HepG2 (cell line): ENCODE data around the gene ARHGAP9. TPM values are rescaled to one million over a fixed set of nuclear protein-coding genes. Genes with fewer than 3 reads are reported as not detected.
A peak's percentile ranks its signal among the peaks of the same experiment; 100 is the strongest.

Source experiments
- MEF2D ChIP-seq: sonication (generic); formaldehyde crosslinking; IDR thresholded peaks from 2 replicates; pipeline ENCODE4 v1.5.1; 2020; ENCODE audit warnings: mild to moderate bottlenecking, missing genetic modification reagents
- MLLT10 ChIP-seq: sonication (generic); formaldehyde crosslinking; IDR thresholded peaks from 2 replicates; pipeline ENCODE4 v1.4.0; 2020; ENCODE audit warnings: missing genetic modification reagents
- PAWR ChIP-seq: sonication (generic); formaldehyde crosslinking; IDR thresholded peaks from 2 replicates; pipeline ENCODE4 v1.4.0; 2020; ENCODE audit warnings: missing genetic modification reagents, mild to moderate bottlenecking, borderline replicate concordance
- PLRG1 ChIP-seq: fragments of 450-650 bp; conservative IDR thresholded peaks from 2 replicates; pipeline ENCODE4 v1.6.1; 2016
- SMAD1 ChIP-seq: sonication (generic); formaldehyde crosslinking; IDR thresholded peaks from 2 replicates; pipeline ENCODE4 v1.4.0; 2020; ENCODE audit warnings: missing genetic modification reagents, low read depth, mild to moderate bottlenecking, borderline replicate concordance
- SRSF9 ChIP-seq: fragments of 200-400 bp; formaldehyde crosslinking; IDR thresholded peaks from 2 replicates; pipeline ENCODE4 v1.6.1; 2018; ENCODE audit warnings: borderline replicate concordance, mild to moderate bottlenecking, low read depth, low read length; ENCODE audit not compliant: insufficient read depth, poor library complexity, severe bottlenecking
- WIZ ChIP-seq: sonication (generic); formaldehyde crosslinking; IDR thresholded peaks from 2 replicates; pipeline ENCODE4 v1.5.1; 2020; ENCODE audit warnings: mild to moderate bottlenecking, missing genetic modification reagents
- ZNF143 ChIP-seq: sonication (generic); formaldehyde crosslinking; IDR thresholded peaks from 2 replicates; pipeline ENCODE4 v1.4.0; 2020; ENCODE audit warnings: missing genetic modification reagents
- ZNF17 ChIP-seq: sonication (generic); formaldehyde crosslinking; IDR thresholded peaks from 2 replicates; pipeline ENCODE4 v1.5.0; 2020; ENCODE audit warnings: mild to moderate bottlenecking, missing genetic modification reagents
- ZNF629 ChIP-seq: sonication (generic); formaldehyde crosslinking; conservative IDR thresholded peaks from 2 replicates; pipeline ENCODE4 v1.5.0; 2020; ENCODE audit warnings: missing genetic modification reagents
- ZNF839 ChIP-seq: sonication (generic); formaldehyde crosslinking; IDR thresholded peaks from 2 replicates; pipeline ENCODE4 v1.4.0; 2020; ENCODE audit warnings: missing genetic modification reagents, mild to moderate bottlenecking, borderline replicate concordance
- polyA plus RNA-seq, 8 experiments: library from polyadenylated mRNA; depleted of rRNA in 3 of 8; stranded (reverse) in 7 of 8; unstranded in 1 of 8; fragments of >200 nt; fragmentation: Illumina TruSeq in 4 of 8; extraction: Trizol in 4 of 8; gene quantifications; 2 replicates each; pipeline versions ENCODE4 v1.2.1 to v1.2.3, GENCODE V29; 2011 to 2016; ENCODE audit warnings: low read depth in 4 of 8, missing spikeins in 1 of 8, mixed read lengths in 1 of 8; ENCODE audit not compliant: insufficient read depth in 1 of 8
- total RNA-seq, 5 experiments: library from RNA; depleted of rRNA; stranded (reverse); fragments of >200 nt; fragmentation: Illumina TruSeq; extraction: Trizol; gene quantifications; 2 replicates each; pipeline ENCODE4 v1.2.3, GENCODE V29; 2016; ENCODE audit warnings: low read depth in 1 of 5
- TF ChIP-seq, protein P1 (sequence below): sonication (generic); formaldehyde crosslinking; IDR thresholded peaks from 2 replicates; pipeline ENCODE4 v1.4.0; 2020; ENCODE audit warnings: missing genetic modification reagents
- TF ChIP-seq, protein P2 (sequence below): sonication (generic); formaldehyde crosslinking; IDR thresholded peaks from 2 replicates; pipeline ENCODE4 v1.4.0; 2020; ENCODE audit warnings: missing genetic modification reagents
- TF ChIP-seq, protein P3 (sequence below): IDR thresholded peaks from 2 replicates; pipeline ENCODE4 v1.6.1; 2016; ENCODE audit warnings: mild to moderate bottlenecking, missing biosample characterization, missing genetic modification reagents
- TF ChIP-seq, protein P4 (sequence below): sonication (generic); formaldehyde crosslinking; conservative IDR thresholded peaks from 2 replicates; pipeline ENCODE4 v1.8.0; 2022; ENCODE audit warnings: low read depth, missing genetic modification reagents
- TF ChIP-seq, protein P5 (sequence below): sonication (generic); formaldehyde crosslinking; IDR thresholded peaks from 2 replicates; pipeline ENCODE4 v1.5.0; 2020; ENCODE audit warnings: mild to moderate bottlenecking, missing genetic modification reagents

Gene ARHGAP9
- total and polyA plus RNA-seq, 2 of the 13 experiments (the other 11 are each of a cell fraction or from before 2014, with no cell fraction given): 0.18 to 1.2 TPM

DNA sequence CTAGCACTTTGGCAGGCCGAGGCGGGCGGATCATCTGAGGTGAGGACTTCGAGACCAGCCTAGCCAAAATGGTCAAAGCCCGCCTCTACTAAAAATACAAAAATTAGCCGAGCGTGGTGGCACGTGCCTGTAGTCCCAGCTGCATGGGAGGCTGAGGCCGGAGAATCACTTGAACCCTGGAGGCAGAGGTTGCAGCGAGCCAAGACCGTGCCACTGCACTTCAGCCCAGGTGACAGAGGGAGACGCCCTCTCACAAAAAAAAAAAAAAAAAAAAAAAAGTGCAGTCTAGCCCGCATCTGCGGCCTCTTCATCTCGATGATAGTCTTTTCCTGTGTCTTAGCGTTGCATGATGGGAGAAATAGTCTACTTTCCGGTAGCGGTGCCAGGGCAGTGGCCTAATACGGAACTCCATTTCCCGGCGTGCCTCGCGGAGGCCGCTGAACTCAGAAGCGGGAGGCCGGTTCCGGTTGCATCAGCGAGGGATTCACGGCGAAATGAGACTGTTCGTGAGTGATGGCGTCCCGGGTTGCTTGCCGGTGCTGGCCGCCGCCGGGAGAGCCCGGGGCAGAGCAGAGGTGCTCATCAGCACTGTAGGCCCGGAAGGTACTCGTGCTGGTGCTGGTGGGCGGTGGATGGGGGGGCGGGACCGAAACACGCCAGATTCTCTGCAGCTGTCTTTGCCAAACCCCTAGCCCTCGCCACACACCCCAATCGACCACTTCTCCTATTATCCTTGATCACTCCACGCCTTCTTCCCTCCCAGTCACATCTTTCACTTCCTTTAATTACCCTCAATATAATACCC, 8.1 kb upstream of the ARHGAP9 start, which contains the start of gene MARS1 (continued):
- TF ChIP-seq WIZ (CRISPR knock-in tag) (0 out of 2 replicates have a peak, but pooled peaks have one; percentile 40), MLLT10 (no peak), ZNF629 (CRISPR knock-in tag) (no peak), SRSF9 (no peak), ZNF839 (CRISPR knock-in tag) (no peak), PAWR (CRISPR knock-in tag) (no peak), ZNF143 (CRISPR knock-in tag) (peak; percentile 96), SMAD1 (0 out of 2 replicates have a peak, but pooled peaks have one; percentile 36), ZNF17 (CRISPR knock-in tag) (no peak), MEF2D (CRISPR knock-in tag) (peak; percentile 54), PLRG1 (no peak)
- TF ChIP-seq, protein P1, sequence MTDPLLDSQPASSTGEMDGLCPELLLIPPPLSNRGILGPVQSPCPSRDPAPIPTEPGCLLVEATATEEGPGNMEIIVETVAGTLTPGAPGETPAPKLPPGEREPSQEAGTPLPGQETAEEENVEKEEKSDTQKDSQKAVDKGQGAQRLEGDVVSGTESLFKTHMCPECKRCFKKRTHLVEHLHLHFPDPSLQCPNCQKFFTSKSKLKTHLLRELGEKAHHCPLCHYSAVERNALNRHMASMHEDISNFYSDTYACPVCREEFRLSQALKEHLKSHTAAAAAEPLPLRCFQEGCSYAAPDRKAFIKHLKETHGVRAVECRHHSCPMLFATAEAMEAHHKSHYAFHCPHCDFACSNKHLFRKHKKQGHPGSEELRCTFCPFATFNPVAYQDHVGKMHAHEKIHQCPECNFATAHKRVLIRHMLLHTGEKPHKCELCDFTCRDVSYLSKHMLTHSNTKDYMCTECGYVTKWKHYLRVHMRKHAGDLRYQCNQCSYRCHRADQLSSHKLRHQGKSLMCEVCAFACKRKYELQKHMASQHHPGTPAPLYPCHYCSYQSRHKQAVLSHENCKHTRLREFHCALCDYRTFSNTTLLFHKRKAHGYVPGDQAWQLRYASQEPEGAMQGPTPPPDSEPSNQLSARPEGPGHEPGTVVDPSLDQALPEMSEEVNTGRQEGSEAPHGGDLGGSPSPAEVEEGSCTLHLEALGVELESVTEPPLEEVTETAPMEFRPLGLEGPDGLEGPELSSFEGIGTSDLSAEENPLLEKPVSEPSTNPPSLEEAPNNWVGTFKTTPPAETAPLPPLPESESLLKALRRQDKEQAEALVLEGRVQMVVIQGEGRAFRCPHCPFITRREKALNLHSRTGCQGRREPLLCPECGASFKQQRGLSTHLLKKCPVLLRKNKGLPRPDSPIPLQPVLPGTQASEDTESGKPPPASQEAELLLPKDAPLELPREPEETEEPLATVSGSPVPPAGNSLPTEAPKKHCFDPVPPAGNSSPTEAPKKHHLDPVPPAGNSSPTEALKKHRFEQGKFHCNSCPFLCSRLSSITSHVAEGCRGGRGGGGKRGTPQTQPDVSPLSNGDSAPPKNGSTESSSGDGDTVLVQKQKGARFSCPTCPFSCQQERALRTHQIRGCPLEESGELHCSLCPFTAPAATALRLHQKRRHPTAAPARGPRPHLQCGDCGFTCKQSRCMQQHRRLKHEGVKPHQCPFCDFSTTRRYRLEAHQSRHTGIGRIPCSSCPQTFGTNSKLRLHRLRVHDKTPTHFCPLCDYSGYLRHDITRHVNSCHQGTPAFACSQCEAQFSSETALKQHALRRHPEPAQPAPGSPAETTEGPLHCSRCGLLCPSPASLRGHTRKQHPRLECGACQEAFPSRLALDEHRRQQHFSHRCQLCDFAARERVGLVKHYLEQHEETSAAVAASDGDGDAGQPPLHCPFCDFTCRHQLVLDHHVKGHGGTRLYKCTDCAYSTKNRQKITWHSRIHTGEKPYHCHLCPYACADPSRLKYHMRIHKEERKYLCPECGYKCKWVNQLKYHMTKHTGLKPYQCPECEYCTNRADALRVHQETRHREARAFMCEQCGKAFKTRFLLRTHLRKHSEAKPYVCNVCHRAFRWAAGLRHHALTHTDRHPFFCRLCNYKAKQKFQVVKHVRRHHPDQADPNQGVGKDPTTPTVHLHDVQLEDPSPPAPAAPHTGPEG: no peak
- TF ChIP-seq, protein P2, sequence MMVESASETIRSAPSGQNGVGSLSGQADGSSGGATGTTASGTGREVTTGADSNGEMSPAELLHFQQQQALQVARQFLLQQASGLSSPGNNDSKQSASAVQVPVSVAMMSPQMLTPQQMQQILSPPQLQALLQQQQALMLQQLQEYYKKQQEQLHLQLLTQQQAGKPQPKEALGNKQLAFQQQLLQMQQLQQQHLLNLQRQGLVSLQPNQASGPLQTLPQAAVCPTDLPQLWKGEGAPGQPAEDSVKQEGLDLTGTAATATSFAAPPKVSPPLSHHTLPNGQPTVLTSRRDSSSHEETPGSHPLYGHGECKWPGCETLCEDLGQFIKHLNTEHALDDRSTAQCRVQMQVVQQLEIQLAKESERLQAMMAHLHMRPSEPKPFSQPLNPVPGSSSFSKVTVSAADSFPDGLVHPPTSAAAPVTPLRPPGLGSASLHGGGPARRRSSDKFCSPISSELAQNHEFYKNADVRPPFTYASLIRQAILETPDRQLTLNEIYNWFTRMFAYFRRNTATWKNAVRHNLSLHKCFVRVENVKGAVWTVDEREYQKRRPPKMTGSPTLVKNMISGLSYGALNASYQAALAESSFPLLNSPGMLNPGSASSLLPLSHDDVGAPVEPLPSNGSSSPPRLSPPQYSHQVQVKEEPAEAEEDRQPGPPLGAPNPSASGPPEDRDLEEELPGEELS: peak; percentile 38; the same call in 1 of the 2 replicates
- TF ChIP-seq, protein P3, sequence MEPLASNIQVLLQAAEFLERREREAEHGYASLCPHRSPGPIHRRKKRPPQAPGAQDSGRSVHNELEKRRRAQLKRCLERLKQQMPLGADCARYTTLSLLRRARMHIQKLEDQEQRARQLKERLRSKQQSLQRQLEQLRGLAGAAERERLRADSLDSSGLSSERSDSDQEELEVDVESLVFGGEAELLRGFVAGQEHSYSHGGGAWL (CRISPR knock-in tag): no peak
- TF ChIP-seq, protein P4, sequence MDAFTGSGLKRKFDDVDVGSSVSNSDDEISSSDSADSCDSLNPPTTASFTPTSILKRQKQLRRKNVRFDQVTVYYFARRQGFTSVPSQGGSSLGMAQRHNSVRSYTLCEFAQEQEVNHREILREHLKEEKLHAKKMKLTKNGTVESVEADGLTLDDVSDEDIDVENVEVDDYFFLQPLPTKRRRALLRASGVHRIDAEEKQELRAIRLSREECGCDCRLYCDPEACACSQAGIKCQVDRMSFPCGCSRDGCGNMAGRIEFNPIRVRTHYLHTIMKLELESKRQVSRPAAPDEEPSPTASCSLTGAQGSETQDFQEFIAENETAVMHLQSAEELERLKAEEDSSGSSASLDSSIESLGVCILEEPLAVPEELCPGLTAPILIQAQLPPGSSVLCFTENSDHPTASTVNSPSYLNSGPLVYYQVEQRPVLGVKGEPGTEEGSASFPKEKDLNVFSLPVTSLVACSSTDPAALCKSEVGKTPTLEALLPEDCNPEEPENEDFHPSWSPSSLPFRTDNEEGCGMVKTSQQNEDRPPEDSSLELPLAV (CRISPR knock-in tag): no peak
- TF ChIP-seq, protein P5, sequence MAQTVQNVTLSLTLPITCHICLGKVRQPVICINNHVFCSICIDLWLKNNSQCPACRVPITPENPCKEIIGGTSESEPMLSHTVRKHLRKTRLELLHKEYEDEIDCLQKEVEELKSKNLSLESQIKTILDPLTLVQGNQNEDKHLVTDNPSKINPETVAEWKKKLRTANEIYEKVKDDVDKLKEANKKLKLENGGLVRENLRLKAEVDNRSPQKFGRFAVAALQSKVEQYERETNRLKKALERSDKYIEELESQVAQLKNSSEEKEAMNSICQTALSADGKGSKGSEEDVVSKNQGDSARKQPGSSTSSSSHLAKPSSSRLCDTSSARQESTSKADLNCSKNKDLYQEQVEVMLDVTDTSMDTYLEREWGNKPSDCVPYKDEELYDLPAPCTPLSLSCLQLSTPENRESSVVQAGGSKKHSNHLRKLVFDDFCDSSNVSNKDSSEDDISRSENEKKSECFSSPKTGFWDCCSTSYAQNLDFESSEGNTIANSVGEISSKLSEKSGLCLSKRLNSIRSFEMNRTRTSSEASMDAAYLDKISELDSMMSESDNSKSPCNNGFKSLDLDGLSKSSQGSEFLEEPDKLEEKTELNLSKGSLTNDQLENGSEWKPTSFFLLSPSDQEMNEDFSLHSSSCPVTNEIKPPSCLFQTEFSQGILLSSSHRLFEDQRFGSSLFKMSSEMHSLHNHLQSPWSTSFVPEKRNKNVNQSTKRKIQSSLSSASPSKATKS (CRISPR knock-in tag): 0 out of 2 replicates have a peak, but pooled peaks have one; percentile 32
